Amniotic stem cell (primary cell): ENCODE measurements around the gene CD58.

Experiments used
- DNase-seq: peaks from one replicate; lab custom pipeline; 2025; lab: John Stamatoyannopoulos, UW

CD58 gene

GRCh38 chr1:116466810-116467557 lies 103.8 kb downstream of the CD58 start:
- DNase-seq: no peak

GRCh38 chr1:116465845-116466685 lies 104.8 kb downstream of the CD58 start:
- no peak for DNase-seq

GRCh38 chr1:116465477-116465844 lies 105.4 kb downstream of the CD58 start:
- DNase-seq: no peak
